NCI-H774 (cell line): ENCODE data around the gene CTDSP2.
A peak's percentile ranks its signal among the peaks of the same experiment; 100 is the strongest.
"Not testable (repeated sequence)": the region's sequence is repeated elsewhere in the genome, so short reads cannot be mapped to it uniquely, and the experiment has no call there.

Experiments
- DNase-seq: peaks from one replicate; lab custom pipeline; 2025; lab: John Stamatoyannopoulos, UW

CTDSP2 gene

DNA sequence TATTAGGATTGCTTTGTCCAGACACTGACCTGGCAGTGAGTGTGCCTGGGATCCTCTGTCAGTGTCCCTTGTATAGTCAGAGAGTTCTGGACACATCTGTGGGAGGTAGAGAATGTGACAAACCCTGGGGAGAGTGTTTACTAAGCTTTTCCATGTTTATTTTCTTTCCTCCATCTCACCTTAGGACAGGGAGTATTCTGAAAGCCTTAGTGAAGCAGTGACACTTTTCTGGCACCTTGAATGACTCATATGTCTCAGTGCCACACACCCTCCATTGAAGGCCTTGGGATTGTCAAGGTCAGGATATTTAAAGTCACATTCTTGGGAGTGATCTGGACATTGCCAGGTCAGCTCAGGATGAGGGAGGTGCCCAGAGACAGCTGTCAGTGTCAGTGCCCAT lies 34.9 kb upstream of the CTDSP2 start:
- no peak for DNase-seq

DNA sequence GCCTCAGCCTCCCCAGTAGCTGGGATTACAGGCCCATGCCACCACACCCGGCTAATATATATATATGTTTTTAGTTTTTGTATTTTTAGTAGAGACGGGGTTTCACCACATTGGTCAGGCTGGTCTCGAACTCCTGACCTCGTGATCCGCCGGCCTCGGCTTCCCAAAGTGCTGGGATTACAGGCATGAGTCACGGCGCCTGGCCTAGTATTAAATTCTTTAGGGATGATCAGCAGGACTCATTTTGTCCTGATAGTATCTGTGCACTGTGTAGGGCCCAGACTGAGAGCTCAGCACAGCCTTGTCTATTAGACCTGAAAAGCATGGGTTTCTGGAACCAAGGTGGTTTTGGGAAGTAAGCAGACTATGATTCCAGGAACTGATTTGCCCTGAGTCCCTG lies 34.5 kb upstream of the CTDSP2 start:
- not testable (repeated sequence) for DNase-seq

- no peak for DNase-seq
These were observed 31.3 kb upstream of the CTDSP2 start for GRCh38 chr12:57877876-57878275.

DNA sequence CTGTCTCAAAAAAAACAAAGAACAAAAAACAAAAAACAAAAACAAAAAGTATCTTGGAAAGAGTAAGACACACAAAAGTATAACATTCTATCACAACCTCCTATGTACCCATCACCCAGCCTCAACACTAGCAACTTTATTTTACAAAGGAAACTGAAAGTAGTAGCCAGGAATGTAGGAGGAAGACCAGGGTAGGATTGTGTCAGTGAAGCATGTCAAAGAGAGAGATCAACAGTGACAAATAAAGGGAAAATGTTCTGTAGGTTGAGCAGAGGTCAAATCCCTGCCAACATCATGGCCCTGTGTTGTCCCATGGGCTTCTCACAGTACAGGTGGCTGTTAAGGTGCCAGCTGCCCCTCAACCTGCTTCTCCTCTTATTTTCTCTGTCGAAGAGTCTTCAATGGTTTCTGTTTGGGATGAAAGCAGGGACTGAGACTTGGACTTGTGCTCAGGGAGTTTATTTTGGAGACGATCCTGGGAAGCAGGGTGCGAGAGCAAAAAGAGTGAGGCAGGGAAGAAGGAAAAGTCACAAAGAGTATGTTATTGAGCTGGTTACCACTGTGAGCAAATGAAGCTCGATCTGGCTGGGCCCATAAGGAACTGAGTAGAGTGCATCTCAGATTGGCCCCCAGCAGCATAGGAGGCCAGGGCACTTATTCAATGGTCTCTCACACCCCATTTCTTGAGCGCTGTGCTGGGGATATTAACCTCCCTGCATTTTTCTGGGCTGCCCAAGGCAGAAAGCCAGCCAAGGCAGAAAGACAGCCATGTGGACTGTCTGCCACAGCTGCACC lies 29.4 kb upstream of the CTDSP2 start:
- DNase-seq, result no peak

GRCh38 chr12:57874166-57875108 lies 27.9 kb upstream of the CTDSP2 start:
- no peak for DNase-seq

DNA sequence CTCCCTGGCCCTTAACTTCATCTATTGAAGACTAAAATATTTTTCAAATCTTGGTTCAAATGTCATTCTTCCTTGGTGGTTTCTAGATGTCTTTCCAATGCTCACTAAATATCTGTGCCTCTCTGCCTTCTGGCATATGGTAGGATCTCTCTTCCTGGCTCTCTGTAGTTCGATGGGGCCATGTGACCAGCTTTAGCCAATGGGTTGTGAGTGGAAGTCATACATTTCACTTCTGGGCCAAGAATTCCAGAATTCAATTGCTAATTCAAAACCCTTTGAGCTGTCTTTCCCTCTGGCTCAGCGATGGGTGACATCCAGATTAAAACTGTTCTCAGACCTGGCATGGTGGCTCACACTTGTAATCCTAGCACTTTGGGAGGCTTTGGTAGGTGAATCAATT lies 25.8 kb upstream of the CTDSP2 start:
- DNase-seq, result no peak

- no peak for DNase-seq
These were observed 23.4 kb upstream of the CTDSP2 start for GRCh38 chr12:57869927-57870318.

DNA sequence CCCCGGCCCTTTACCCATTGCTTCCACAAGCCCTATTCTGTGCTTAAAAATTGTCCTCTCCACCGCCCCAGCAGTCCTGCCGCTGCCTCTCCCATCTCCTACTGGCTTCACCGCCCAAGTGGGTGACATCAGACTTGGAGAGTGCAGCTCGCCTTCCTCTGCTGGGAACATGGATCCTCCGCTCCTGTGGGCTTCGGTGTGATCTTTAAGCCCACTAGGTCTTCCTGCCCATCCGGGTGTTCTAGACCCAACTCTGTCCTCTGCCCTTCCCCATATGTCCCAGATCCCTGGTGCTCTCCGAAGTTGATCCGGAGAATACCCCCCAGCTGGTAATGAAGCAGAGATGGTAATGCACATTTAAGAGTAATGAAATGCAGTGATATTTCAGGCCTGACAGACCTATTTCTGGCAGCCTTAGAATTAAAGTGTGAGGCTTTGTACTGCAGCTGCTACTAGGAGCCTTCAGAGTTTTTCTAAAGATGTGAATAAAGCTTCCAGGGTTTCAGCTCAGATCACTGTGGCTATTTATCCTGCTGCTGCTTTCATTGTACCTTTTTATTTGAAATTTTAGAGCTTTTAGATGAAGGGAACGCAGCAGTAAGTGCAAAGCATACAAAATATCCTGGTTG lies 22.9 kb upstream of the CTDSP2 start:
- DNase-seq, result no peak

GRCh38 chr12:57868851-57869268 lies 22.3 kb upstream of the CTDSP2 start:
- no peak for DNase-seq

GRCh38 chr12:57868221-57868620 lies 21.7 kb upstream of the CTDSP2 start:
- DNase-seq, result no peak

- DNase-seq, result no peak
These were observed 19.9 kb upstream of the CTDSP2 start for GRCh38 chr12:57866308-57867019.

DNA sequence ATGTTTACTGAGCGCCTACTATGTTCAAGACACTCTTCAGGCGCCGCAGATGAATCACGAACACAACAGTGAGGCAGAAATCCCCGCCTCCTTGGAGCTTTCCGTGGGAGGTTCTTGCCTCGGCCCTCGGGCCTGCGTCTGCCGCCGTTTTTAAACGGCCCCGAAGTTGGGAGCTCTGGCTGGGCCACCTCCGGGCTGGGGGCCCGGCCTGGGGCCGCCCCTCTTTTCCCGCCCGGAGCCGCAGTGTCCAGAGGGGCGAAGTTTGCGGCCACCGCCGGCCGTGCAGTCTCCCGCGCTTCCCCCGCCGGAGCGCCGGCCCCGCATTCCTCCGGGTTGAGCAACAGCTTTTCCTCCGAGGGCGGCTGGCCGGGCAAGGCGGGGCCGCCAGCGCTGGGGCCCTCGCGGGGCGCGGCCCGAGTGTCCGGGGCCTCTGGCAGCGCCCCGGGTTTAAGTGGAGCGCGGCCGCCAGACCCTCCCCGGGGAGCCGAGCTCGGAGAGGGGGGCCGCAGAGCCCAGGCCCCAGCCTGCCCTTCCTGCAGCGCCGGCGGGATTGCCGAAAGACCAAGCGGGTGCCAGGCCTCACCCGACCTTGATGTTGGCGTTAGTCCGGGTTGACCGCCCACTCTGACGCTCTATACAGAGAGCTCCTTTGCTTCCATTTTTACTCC lies 18.7 kb upstream of the CTDSP2 start:
- peak; percentile 61 for DNase-seq

- DNase-seq, result no peak
These were observed 18.0 kb upstream of the CTDSP2 start for GRCh38 chr12:57864442-57865083.

DNA sequence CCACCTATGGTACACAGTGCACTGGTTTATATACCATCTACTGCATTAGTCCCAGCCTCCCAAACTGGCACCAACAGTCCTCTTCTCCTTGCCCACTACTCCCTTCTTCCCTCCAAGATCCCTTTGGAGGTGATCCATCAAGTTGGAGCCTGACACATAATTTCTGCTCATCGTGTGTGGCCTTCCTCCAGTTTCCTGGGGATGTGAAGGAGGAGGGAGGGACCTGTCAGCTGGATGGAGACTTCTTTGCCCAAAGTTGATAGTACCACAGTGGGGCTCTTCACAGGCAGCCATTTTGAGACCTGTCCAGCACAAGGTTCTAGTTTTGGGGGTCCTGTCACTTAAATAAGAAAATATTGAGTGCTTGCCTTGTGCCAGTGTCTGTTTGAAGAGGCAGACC lies 17.1 kb upstream of the CTDSP2 start:
- no peak for DNase-seq

DNA sequence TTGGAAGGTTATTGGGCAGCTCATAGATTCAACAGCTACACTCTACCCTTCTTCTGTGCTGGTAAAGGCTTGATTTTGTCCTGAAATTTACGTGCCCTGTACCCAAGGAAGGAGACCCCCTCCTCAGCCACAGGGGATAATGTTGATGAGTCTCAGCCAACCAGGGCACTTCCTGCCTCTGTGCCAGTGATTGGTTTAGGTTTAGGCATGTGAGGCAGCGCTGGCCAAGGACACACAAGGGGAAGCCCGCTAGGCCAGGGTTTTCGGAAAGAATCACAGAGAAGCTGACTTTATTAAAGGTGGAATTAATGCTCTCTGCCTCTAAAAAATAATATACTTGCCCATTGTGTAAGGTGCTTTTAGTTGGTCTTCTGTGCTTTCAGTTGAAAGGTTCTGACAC lies 15.4 kb upstream of the CTDSP2 start:
- DNase-seq, result no peak

- DNase-seq, result not testable (repeated sequence)
These were observed 14.4 kb upstream of the CTDSP2 start for GRCh38 chr12:57860883-57861282.

DNA sequence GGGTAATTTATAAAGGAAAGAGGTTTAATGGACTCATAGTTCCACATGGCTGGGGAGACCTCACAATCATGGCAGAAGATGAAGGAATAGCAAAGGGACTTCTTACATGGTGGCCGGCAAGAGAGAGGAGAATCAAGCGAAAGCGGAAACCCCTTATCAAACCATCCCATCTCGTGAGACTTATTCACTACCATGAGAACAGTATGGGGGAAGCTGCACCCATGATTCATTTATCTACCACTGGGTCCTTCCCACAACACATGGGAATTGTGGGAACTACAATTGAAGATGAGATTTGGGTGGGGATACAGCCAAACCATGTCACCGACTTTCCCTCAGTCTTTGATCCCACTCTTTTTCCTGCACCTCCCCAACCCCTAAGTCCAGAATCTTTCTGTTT lies 12.6 kb upstream of the CTDSP2 start:
- no peak for DNase-seq

DNA sequence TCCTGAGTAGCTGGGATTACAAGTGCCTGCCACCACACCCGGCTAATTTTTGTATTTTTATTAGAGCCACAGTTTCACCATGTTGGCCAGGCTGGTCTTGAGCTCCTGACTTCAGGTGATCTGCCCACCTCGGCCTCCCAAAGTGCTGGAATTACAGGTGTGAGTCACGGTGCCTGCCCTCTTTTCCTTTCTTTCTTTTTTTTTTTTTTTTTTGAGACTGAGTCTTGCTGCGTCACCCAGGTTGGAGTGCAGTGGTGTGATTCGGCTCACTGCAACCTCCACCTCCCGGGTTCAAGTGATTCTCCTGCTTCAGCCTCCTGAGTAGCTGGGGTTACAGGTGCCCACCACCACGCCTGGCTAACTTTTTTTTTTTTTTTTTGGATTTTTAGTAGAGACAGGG lies 11.6 kb upstream of the CTDSP2 start:
- DNase-seq, result not testable (repeated sequence)

- DNase-seq, result no peak
These were observed 8.4 kb upstream of the CTDSP2 start for GRCh38 chr12:57854965-57855364.

GRCh38 chr12:57853864-57854556 lies 7.5 kb upstream of the CTDSP2 start:
- no peak for DNase-seq
